Measurements from ENCODE around the gene TXK.

TXK gene

DNA sequence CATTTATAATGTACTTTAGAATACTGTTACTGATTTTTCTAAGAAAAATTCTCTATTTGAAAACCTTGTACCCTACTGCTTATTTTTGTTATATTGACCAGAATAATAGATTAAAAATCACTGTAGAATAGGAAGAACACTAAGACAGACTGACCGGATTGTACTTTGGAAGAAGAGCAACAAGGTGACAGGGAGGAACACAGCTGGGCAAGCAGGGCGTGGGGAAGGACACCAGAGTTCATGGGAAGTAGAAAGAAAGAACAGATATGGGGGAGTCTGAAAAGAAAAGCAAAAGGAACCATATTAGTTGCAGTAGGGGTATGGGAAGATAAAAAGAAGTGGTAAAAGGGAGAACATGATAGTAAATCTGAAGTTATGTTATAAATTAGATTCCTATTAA, 38.6 kb downstream of the TXK start:
- TF ChIP-seq, protein P1, sequence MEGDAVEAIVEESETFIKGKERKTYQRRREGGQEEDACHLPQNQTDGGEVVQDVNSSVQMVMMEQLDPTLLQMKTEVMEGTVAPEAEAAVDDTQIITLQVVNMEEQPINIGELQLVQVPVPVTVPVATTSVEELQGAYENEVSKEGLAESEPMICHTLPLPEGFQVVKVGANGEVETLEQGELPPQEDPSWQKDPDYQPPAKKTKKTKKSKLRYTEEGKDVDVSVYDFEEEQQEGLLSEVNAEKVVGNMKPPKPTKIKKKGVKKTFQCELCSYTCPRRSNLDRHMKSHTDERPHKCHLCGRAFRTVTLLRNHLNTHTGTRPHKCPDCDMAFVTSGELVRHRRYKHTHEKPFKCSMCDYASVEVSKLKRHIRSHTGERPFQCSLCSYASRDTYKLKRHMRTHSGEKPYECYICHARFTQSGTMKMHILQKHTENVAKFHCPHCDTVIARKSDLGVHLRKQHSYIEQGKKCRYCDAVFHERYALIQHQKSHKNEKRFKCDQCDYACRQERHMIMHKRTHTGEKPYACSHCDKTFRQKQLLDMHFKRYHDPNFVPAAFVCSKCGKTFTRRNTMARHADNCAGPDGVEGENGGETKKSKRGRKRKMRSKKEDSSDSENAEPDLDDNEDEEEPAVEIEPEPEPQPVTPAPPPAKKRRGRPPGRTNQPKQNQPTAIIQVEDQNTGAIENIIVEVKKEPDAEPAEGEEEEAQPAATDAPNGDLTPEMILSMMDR (conservative IDR thresholded peaks at IDR 0.05; ENCODE audit: low read depth, low read length), result no peak
- DNase-seq (ENCODE audit: low read depth), result no peak

DNA sequence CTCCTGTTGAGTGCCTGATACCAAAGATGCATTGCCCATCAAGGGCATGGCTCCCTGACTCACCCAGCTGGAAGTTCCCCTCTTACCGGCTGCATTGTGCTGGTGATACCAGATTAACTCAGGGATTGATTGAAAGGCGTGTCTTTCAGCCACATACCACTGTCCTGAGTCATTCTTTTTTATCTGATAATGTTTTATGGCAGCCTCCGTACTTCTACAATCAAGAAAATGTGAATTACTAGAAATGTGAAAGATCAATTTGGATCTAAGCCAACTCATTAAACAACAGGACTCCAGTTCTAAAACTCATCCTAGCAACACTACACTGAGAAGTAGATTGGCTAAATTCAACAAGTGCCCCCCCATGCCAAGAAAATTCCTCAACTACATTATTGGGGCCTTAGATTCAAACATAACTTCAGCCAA, 40.0 kb downstream of the TXK start:
- no peak overlapping the region for H3K4me3 ChIP-seq (ENCODE audit: low read depth, low read length)
- peak; percentile 44 for DNase-seq (ENCODE audit: low read depth)
- TF ChIP-seq, protein P1 (conservative IDR thresholded peaks at IDR 0.05; ENCODE audit: low read depth, low read length), result no peak

More for the DNA sequence above, 38.6 kb downstream of the TXK start:
- H3K4me3 ChIP-seq (ENCODE audit: low read depth, low read length), result no peak overlapping the region

DNA sequence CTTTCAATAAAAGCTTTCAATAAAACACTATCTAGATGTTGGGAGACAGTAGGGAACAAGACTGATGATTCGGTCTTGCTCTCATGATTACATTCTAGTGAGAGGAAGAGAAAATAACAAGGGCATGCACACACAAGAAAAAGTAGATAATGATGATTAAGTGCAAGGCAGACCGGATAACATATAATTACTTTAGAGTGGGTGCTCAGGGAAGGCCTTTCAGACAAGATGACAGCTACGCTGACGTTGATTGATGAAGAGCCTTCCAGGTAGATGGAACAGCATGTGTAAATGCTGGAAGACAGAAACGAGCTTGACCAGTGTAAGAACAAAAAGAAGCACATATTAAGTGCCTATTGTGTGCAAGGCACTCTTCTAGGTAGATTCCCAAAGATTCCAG, 43.4 kb downstream of the TXK start:
- TF ChIP-seq, protein P1 (conservative IDR thresholded peaks at IDR 0.05; ENCODE audit: low read depth, low read length), result no peak
- DNase-seq (ENCODE audit: low read depth), result no peak

DNA sequence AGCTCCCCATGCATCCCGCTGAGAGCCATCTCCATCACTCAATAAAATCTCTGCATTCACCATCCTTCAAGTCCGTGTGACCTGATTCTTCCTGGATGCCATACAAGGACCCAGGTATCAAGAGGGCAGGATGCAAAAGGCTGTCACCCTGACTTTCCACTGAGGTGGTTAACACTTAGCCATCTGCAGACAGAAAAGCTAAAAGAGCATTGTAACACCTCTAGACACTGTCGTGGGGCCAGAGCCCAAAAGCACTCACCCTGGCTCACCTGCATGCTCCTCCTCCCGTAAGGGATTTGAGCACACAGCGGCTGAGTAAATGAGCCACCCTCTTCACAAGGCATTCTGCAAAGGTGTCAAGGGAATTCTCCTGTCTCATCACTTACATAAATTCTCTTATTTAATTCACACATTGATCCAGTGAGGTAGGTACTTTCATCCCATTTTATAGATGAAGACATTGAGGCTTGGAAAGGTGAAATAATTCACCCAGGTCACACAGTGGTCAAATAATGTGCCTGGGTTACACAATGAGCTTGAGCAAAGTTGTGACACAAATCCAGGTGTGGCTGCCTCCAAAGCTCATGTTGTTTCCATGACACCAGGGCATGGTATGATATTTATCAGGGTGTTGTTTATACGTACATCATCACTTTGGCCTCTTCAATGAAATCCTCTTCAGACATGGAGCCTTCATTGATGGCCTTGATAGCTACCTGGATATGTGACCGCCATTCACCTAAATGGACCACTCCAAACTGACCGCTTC, 48.0 kb downstream of the TXK start:
- DNase-seq (ENCODE audit: low read depth), result no peak
- TF ChIP-seq, protein P1 (conservative IDR thresholded peaks at IDR 0.05; ENCODE audit: low read depth, low read length), result no peak
- no peak overlapping the region for H3K4me3 ChIP-seq (ENCODE audit: low read depth, low read length)

More for the DNA sequence above, 43.4 kb downstream of the TXK start:
- no peak overlapping the region for H3K4me3 ChIP-seq (ENCODE audit: low read depth, low read length)

DNA sequence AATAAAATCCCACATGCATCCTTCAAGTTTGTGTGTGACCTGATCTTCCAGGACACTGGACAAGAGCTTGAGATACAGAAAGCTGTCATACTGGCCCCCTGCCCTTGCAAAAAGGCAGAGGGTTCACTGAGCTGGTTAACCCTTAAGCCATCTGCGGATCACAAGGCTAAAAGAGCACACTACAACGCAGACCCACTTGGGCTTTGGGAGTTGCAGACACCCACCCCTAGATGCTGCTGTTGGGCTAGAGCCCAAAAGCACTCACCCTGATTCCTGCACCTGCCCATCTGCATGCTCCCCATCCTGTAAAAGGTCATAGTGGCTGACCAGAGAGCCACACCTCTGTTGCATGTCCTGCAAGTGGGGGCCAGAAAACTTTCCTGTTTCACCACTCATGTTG, 51.1 kb downstream of the TXK start:
- no peak for DNase-seq (ENCODE audit: low read depth)
- TF ChIP-seq, protein P1 (conservative IDR thresholded peaks at IDR 0.05; ENCODE audit: low read depth, low read length), result no peak
- H3K4me3 ChIP-seq (ENCODE audit: low read depth, low read length), result no peak overlapping the region

DNA sequence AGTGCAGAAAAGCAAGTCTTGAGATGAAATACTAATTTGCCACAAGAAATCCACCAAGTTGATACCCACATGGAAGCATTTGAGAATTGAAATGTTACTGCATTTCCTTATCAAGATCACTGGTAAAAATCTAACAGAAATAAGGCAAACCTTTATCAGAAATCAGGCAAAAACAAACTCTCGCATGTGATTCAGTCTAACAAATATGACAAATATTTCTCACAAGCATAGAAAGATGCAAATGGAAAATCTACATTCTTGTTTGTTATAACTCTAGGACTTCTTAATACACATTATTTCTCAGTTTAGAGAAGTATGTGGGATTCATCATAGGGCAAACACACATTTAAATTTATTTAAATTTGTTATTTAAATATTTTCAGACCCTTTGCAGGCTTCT, 52.9 kb downstream of the TXK start:
- TF ChIP-seq, protein P1 (conservative IDR thresholded peaks at IDR 0.05; ENCODE audit: low read depth, low read length), result no peak
- no peak overlapping the region for H3K4me3 ChIP-seq (ENCODE audit: low read depth, low read length)
- peak; percentile 68 for DNase-seq (ENCODE audit: low read depth)

DNA sequence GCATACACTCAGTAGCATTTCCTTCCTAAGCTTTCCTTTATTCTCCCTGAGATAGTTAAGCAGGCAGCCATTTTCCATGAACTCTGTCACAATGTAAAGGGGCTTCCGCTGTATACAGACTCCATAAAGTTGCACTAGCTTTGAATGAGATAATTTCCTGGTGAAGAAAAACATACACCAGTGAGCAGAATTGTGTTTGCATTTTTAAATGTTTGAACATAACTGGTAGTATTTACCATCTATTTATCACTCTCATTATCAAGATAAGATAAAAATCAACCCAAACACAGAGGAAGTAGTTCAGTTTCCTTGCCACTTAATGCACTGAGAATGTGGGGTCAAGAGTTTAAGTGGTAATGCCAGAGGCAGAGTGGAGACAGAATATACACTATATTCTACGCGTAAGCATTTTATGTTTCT, 54.1 kb downstream of the TXK start:
- peak; percentile 71 for DNase-seq (ENCODE audit: low read depth)
- H3K4me3 ChIP-seq (ENCODE audit: low read depth, low read length), result no peak overlapping the region

More for the DNA sequence above, 54.1 kb downstream of the TXK start:
- TF ChIP-seq, protein P1 (conservative IDR thresholded peaks at IDR 0.05; ENCODE audit: low read depth, low read length), result no peak
